GM21786 (cell line): ENCODE measurements around the gene C2CD4C.
"Not testable (repeated sequence)": the region's sequence is repeated elsewhere in the genome, so short reads cannot be mapped to it uniquely, and the experiment has no call there.

ENCODE experiments used
- ATAC-seq: cut with Tn5 transposase; IDR thresholded peaks from one replicate; pipeline ENCODE4 v1.9.1; 2021; ENCODE audit not compliant: unreplicated experiment

C2CD4C gene

GRCh38 chr19:439167-439900 lies 30.4 kb upstream of the C2CD4C start:
- ATAC-seq: no peak

GRCh38 chr19:438416-438958 lies 29.5 kb upstream of the C2CD4C start:
- ATAC-seq: no peak

- ATAC-seq: no peak
Observed at GRCh38 chr19:437041-437440, 28.1 kb upstream of the C2CD4C start.

DNA sequence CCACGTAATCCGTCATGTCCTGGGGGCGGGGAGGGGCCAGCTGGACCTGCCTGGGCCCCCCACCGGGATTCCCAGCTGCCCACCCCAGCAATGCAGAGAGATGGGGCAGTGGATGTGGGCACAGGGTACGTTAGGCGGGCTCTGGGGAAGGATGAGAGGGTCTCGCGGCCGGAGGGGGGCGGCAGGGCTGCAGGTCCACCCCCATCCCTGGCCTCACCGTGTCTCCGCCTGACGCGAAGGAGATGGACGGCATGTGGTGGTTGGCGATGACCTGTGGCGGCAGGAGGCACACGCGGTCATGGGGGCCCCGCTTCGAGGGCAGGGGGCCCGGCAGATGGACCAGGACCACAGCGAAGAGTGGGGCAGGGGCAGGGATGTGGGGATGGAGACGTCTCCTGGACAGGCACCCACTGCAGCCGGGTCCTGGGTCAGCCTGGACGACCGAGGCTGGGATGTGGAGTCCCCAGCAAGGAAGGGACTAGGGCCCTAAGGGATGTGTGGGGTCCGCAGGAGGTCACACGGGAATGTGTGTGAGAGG lies 27.5 kb upstream of the C2CD4C start:
- no peak for ATAC-seq

GRCh38 chr19:435707-436412 lies 26.9 kb upstream of the C2CD4C start:
- no peak for ATAC-seq

GRCh38 chr19:435056-435706 lies 26.2 kb upstream of the C2CD4C start:
- ATAC-seq: no peak

DNA sequence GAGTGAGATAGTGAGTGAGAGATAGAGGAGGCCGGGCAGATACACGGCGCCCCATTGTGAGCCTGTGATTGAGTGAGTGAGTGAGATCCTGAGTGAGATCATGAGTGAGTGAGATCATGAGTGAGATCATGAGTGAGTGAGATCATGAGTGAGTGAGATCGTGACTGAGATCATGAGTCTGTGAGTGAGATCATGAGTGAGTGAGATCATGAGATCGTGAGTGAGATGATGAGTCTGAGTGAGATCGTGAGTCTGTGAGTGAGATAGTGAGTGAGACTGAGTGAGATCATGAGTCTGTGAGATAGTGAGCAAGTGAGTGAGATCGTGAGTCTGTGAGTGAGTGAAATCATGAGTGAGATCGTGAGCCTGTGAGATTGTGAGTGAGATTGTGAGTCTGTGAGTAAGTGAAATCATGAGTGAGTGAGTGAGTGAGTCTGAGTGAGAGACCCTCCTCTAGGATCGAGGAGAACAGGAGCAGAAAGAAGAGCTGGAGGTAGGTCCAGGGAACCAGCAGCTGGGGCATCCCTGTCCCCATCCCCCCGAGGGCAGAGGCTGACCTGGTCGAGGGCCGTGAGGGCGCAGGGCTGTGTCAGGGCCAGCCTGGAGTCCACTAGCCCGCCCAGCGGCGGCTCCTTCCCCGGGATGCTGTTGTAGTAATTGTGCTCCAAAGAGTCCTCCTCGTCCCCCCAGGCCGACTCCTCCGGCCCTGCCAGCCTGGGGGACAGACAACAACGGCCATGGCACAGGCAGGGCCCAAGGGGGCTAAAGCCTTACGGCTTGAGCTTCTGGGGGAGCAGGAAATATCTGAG lies 25.4 kb upstream of the C2CD4C start:
- ATAC-seq: no peak

DNA sequence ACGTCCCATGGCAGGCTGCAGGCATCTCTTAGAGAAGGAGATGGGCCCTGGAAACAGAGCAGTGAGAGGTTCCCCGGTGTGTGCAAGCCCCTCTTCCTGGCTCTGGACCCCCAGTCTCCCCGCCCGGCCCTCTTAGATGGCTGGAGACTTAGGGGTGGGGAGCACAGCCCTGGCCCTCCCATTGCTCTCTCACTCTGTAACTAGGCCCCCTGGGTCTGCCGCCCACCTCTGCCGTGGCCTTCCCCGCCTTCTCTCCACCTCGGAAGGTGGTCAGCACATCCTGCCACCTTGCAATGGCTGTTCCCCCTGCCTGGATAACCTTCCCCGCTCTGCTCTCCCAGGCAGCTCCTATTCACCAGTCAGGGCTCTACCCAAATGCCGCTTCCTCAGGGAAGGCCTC lies 21.8 kb upstream of the C2CD4C start:
- ATAC-seq: no peak

GRCh38 chr19:428149-428548 lies 19.2 kb upstream of the C2CD4C start:
- no peak for ATAC-seq

DNA sequence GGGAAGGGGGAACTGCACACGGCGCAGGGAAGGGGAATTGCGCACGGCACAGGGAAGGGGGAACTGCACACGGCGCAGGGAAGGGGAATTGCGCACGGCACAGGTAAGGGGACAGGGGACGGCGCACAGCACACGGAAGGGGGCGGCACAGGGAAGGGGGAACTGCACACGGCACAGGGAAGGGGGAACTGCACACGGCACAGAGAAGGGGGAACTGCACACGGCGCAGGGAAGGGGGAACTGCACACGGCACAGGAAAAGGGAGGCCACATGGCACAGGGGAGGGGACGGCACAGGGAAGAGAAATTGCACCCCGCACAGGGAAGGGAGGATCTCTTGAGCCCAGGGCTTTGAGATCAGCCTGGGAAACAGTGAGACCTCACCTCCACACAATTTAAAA lies 18.7 kb upstream of the C2CD4C start:
- ATAC-seq: not testable (repeated sequence)

DNA sequence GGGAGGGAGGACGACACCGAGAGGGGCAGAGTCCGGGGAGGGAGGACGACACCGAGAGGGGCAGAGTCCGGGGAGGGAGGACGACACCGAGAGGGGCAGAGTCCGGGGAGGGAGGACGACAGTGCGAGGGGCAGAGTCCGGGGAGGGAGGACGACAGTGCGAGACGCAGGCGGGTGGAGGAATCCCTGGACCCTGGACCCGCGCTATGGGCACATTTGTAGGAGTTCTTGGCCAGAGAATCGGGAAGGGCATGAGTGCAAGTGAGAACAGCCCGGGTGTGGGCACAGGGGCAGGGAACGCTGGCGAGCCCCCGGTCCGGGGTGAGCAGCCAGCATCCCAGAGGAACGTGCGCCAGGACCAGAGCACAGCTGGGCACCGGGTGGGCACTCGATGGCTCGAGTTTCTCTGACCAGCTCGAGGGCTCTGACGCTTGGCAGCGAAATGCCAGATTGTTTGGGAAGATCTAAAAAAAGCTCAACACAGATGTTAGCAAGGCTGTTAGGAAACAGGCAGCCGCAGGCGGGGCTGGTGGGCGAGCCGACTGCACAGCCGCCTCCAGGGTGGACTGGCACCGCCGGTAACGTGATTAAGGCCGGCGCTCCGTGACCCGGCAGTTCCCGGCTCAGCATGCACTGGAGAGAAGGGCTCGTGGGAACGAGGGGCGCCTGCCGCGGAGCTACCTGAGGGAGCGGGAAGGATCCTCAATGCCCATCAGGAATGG lies 17.9 kb upstream of the C2CD4C start:
- ATAC-seq: no peak

- no peak for ATAC-seq
Observed at GRCh38 chr19:425056-425455, 16.1 kb upstream of the C2CD4C start.

GRCh38 chr19:424546-424945 lies 15.6 kb upstream of the C2CD4C start:
- ATAC-seq: no peak

- ATAC-seq: no peak
Observed at GRCh38 chr19:423691-424466, 14.9 kb upstream of the C2CD4C start.

GRCh38 chr19:422917-423226 lies 13.9 kb upstream of the C2CD4C start:
- ATAC-seq: not testable (repeated sequence)

DNA sequence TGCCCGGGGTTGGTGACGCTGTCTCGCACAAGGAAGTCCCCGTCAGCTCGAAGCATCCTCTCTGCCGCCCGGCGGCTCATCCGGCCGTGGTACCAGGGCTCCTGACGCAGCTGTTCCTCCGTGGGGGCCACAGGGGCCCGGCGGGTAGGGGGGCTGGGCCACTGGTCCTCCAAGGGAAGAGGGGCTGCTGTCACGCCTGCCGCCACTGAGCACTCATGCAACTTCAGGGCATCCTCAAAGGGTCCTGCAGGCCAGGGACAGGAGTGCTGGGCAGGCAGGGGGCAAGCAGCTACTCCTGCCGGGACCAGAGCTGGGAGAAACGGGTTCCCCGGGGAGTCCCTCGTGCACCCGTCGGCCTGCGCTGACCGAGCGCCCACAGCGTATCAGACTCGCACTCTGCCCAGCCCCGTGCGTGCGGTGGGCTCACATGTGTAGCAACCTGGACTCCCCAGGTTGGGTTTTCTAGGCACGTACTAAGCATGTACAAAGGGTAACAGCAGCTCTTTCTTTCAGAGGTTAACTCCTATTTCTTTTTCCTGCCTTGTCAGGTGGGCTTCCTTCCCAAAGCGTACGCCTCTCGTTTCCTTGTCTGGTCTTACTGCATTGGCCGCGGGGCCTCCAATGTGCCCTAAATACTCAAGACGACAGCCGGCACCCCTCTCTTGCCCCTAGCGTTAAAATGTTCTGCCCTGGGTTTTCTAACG lies 13.4 kb upstream of the C2CD4C start:
- ATAC-seq: no peak

- no peak for ATAC-seq
Observed at GRCh38 chr19:419721-420515, 11.0 kb upstream of the C2CD4C start.
